Measurements from ENCODE around the gene PRKG2. TPM values are rescaled to one million over a fixed set of nuclear protein-coding genes. Genes with fewer than 3 reads are reported as not detected.

Gene PRKG2
- total and polyA plus RNA-seq, 3 experiments from 2014 or later, result 0.53 to 0.59 (median 0.58) TPM

DNA sequence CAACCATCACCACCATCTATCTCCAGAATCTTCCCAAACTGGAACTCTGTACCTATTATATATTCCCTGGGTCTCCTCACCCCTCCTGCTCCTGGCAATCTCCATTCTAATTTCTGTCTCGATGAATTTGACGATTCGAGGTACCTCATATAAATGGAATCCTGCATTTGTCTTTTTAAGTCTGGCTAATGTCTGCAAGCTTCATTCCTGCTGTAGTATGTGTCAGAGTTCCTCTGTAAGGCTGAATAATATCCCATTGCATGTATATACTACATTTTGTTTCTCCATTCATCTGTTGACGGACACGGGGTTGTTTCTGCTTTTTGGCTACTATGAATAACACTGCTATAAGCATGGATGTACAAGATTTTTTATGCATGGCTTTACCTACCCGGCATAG lies 19.5 kb downstream of the PRKG2 start:
- CTCF ChIA-PET, result no interaction called here
- no peaks in the 10 kb centered on the region for H3K27me3 Mint-ChIP-seq

DNA sequence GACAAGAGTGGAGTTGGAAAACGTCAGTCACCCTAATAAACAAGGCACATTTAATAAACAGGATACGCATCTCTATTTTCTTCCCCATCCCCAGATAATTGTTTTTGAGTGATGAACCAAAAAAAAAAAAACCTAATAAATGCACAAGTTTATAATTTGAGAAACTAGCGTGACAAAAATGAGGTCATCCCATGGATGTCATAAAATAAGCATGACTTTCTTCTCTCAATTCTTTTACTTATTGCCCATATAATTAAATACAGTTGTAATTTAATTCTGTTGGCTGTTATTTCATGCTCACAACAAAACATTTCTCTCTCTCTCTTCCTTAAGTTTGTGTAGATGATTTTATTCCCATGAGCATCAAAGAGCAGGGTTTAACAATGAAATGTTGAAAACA lies 20.7 kb downstream of the PRKG2 start:
- Mint-ChIP-seq H3K4me1 (no peaks in the 10 kb centered on the region), H3K9me3 (peaks cover 0 to 2% (median 0%) of the 10 kb centered on the region in 5 donors), H3K4me3 (no peak overlapping the region), H3K27ac (no peak overlapping the region), H3K36me3 (no peaks in the 10 kb centered on the region), H3K27me3 (no peaks in the 10 kb centered on the region)
- DNase-seq, result no peak
- H3K27ac ChIP-seq (ENCODE audit: low read depth, low read length), result no peak overlapping the region
- H3K9me3 ChIP-seq (ENCODE audit: low read length), result no peaks in the 10 kb centered on the region
- H3K4me1 ChIP-seq (ENCODE audit: insufficient read depth, low read length), result no peaks in the 10 kb centered on the region
- H3K4me3 ChIP-seq (ENCODE audit: low read length), result no peak overlapping the region
- H3K27me3 ChIP-seq (ENCODE audit: insufficient read depth, low read length, poor library complexity, severe bottlenecking), result no peaks in the 10 kb centered on the region
- CTCF ChIA-PET, result no interaction called here
- POLR2A ChIA-PET, result no interaction called here
- no peaks in the 10 kb centered on the region for H3K36me3 ChIP-seq (ENCODE audit: insufficient read depth, low read length)

More for the DNA sequence above, 19.5 kb downstream of the PRKG2 start:
- Histone ChIP-seq H3K4me3 (ENCODE audit: low read length) (no peak overlapping the region), H3K4me1 (ENCODE audit: insufficient read depth, low read length) (no peaks in the 10 kb centered on the region), H3K9me3 (ENCODE audit: low read length) (no peaks in the 10 kb centered on the region), H3K27ac (ENCODE audit: low read depth, low read length) (no peak overlapping the region), H3K27me3 (ENCODE audit: insufficient read depth, low read length, poor library complexity, severe bottlenecking) (no peaks in the 10 kb centered on the region), H3K36me3 (ENCODE audit: insufficient read depth, low read length) (no peaks in the 10 kb centered on the region)
- Mint-ChIP-seq H3K4me1 (no peaks in the 10 kb centered on the region), H3K4me3 (no peak overlapping the region), H3K36me3 (no peaks in the 10 kb centered on the region), H3K27ac (no peak overlapping the region), H3K9me3 (peaks cover 0 to 2% (median 0%) of the 10 kb centered on the region in 5 donors)
- DNase-seq, result no peak
- POLR2A ChIA-PET, result no interaction called here

DNA sequence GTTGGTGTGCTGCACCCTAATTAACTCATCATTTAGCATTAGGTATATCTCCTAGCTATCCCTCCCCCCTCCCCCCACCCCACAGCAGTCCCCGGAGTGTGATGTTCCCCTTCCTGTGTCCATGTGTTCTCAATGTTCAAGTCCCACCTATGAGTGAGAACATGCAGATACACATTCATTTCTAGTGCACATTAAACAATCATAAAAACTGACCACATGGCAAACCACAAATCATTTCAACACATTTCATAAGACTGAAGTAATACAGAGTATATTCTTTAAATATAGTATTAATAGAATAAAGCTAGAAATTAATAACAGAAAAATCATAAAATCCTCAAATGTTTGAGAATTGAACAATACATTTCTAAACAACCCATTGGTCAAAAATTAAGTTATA lies 34.1 kb downstream of the PRKG2 start:
- no peaks in the 10 kb centered on the region for H3K9me3 ChIP-seq (ENCODE audit: low read length)
- CTCF ChIA-PET, result no interaction called here
- H3K27ac ChIP-seq (ENCODE audit: low read depth, low read length), result no peak overlapping the region
- H3K4me3 ChIP-seq (ENCODE audit: low read length), result no peak overlapping the region
- Mint-ChIP-seq H3K27ac (no peak overlapping the region), H3K4me1 (no peaks in the 10 kb centered on the region), H3K4me3 (no peak overlapping the region), H3K36me3 (peaks cover 0 to 7% (median 0%) of the 10 kb centered on the region in 3 donors), H3K9me3 (peaks cover 0 to 6% (median 2%) of the 10 kb centered on the region in 5 donors), H3K27me3 (peaks cover 2 to 16% of the 10 kb centered on the region in 2 donors)
- no peak for DNase-seq
- H3K4me1 ChIP-seq (ENCODE audit: insufficient read depth, low read length), result no peaks in the 10 kb centered on the region
- POLR2A ChIA-PET, result no interaction called here
- no peaks in the 10 kb centered on the region for H3K36me3 ChIP-seq (ENCODE audit: insufficient read depth, low read length)
- H3K27me3 ChIP-seq (ENCODE audit: insufficient read depth, low read length, poor library complexity, severe bottlenecking), result no peaks in the 10 kb centered on the region

DNA sequence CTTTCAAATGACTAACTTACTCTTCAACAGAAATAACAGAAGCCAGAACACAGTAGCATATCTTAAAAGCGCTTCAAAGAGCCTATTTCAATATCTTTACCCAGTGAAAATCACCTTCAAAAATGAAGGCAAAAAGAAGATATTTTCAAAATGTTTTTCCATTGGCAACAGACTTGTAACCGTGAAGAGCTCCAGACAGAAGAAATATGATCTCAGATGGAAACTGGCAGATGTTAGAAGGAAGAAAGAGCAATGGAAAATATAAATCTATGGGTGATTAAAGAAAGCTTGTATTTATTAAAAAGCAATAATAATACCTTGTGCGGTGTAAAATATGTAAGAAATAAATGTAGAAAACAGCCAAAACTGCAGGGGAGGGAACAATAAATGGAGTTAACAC lies 35.7 kb downstream of the PRKG2 start:
- Mint-ChIP-seq H3K9me3 (peaks cover 0 to 6% (median 2%) of the 10 kb centered on the region in 5 donors), H3K27ac (no peak overlapping the region), H3K4me1 (no peaks in the 10 kb centered on the region), H3K36me3 (peaks cover 0 to 7% (median 0%) of the 10 kb centered on the region in 3 donors), H3K4me3 (no peak overlapping the region), H3K27me3 (peaks cover 2 to 16% of the 10 kb centered on the region in 2 donors)
- no peaks in the 10 kb centered on the region for H3K27me3 ChIP-seq (ENCODE audit: insufficient read depth, low read length, poor library complexity, severe bottlenecking)
- no peak overlapping the region for H3K4me3 ChIP-seq (ENCODE audit: low read length)
- H3K4me1 ChIP-seq (ENCODE audit: insufficient read depth, low read length), result no peaks in the 10 kb centered on the region
- ChIA-PET POLR2A (no interaction called here), CTCF (no interaction called here)
- DNase-seq, result no peak
- no peaks in the 10 kb centered on the region for H3K36me3 ChIP-seq (ENCODE audit: insufficient read depth, low read length)
- H3K27ac ChIP-seq (ENCODE audit: low read depth, low read length), result no peak overlapping the region
- H3K9me3 ChIP-seq (ENCODE audit: low read length), result no peaks in the 10 kb centered on the region

- Histone ChIP-seq H3K27me3 (ENCODE audit: insufficient read depth, low read length, poor library complexity, severe bottlenecking) (no peaks in the 10 kb centered on the region), H3K36me3 (ENCODE audit: insufficient read depth, low read length) (no peaks in the 10 kb centered on the region), H3K27ac (ENCODE audit: low read depth, low read length) (no peak overlapping the region), H3K4me3 (ENCODE audit: low read length) (no peak overlapping the region), H3K9me3 (ENCODE audit: low read length) (no peaks in the 10 kb centered on the region), H3K4me1 (ENCODE audit: insufficient read depth, low read length) (no peaks in the 10 kb centered on the region)
- Mint-ChIP-seq H3K27me3 (peaks cover 0 to 12% of the 10 kb centered on the region in 2 donors), H3K27ac (no peak overlapping the region), H3K4me3 (no peak overlapping the region), H3K4me1 (no peaks in the 10 kb centered on the region), H3K36me3 (peaks cover 0 to 2% (median 0%) of the 10 kb centered on the region in 3 donors), H3K9me3 (peaks cover 0 to 2% (median 0%) of the 10 kb centered on the region in 5 donors)
- DNase-seq, result no peak
- CTCF ChIA-PET, result no interaction called here
- POLR2A ChIA-PET, result no interaction called here
Measured at GRCh38 chr4:81173213-81173612, 41.8 kb downstream of the PRKG2 start.

GRCh38 chr4:81166458-81167160 lies 48.4 kb downstream of the PRKG2 start:
- H3K36me3 Mint-ChIP-seq, result no peaks in the 10 kb centered on the region
- Histone ChIP-seq H3K9me3 (ENCODE audit: low read length) (no peaks in the 10 kb centered on the region), H3K27me3 (ENCODE audit: insufficient read depth, low read length, poor library complexity, severe bottlenecking) (no peaks in the 10 kb centered on the region), H3K27ac (ENCODE audit: low read depth, low read length) (no peak overlapping the region), H3K36me3 (ENCODE audit: insufficient read depth, low read length) (no peaks in the 10 kb centered on the region), H3K4me3 (ENCODE audit: low read length) (no peak overlapping the region), H3K4me1 (ENCODE audit: insufficient read depth, low read length) (no peaks in the 10 kb centered on the region)
- H3K9me3 Mint-ChIP-seq, result no peaks in the 10 kb centered on the region
- DNase-seq, result no peak
- CTCF ChIA-PET, result no interaction called here
- H3K27me3 Mint-ChIP-seq, result peaks cover 0 to 10% of the 10 kb centered on the region in 2 donors
- no peak overlapping the region for H3K27ac Mint-ChIP-seq
- H3K4me3 Mint-ChIP-seq, result no peak overlapping the region
- POLR2A ChIA-PET, result no interaction called here
- no peaks in the 10 kb centered on the region for H3K4me1 Mint-ChIP-seq

- Histone ChIP-seq H3K9me3 (ENCODE audit: low read length) (no peaks in the 10 kb centered on the region), H3K4me1 (ENCODE audit: insufficient read depth, low read length) (no peaks in the 10 kb centered on the region), H3K27ac (ENCODE audit: low read depth, low read length) (no peak overlapping the region), H3K36me3 (ENCODE audit: insufficient read depth, low read length) (no peaks in the 10 kb centered on the region), H3K27me3 (ENCODE audit: insufficient read depth, low read length, poor library complexity, severe bottlenecking) (no peaks in the 10 kb centered on the region), H3K4me3 (ENCODE audit: low read length) (no peak overlapping the region)
- peaks cover 0 to 6% of the 10 kb centered on the region in 2 donors for H3K27me3 Mint-ChIP-seq
- DNase-seq, result no peak
- no peak overlapping the region for H3K27ac Mint-ChIP-seq
- H3K4me1 Mint-ChIP-seq, result no peaks in the 10 kb centered on the region
- no peak overlapping the region for H3K4me3 Mint-ChIP-seq
- H3K9me3 Mint-ChIP-seq, result no peaks in the 10 kb centered on the region
- H3K36me3 Mint-ChIP-seq, result no peaks in the 10 kb centered on the region
- ChIA-PET CTCF (no interaction called here), POLR2A (no interaction called here)
Measured at GRCh38 chr4:81165861-81166430, 49.1 kb downstream of the PRKG2 start.

- Histone ChIP-seq H3K9me3 (ENCODE audit: low read length) (no peaks in the 10 kb centered on the region), H3K27ac (ENCODE audit: low read depth, low read length) (no peak overlapping the region), H3K4me3 (ENCODE audit: low read length) (no peak overlapping the region), H3K36me3 (ENCODE audit: insufficient read depth, low read length) (no peaks in the 10 kb centered on the region), H3K27me3 (ENCODE audit: insufficient read depth, low read length, poor library complexity, severe bottlenecking) (no peaks in the 10 kb centered on the region), H3K4me1 (ENCODE audit: insufficient read depth, low read length) (no peaks in the 10 kb centered on the region)
- Mint-ChIP-seq H3K4me1 (no peaks in the 10 kb centered on the region), H3K9me3 (no peaks in the 10 kb centered on the region), H3K4me3 (no peak overlapping the region), H3K27ac (no peak overlapping the region), H3K27me3 (peaks cover 0 to 5% of the 10 kb centered on the region in 2 donors), H3K36me3 (no peaks in the 10 kb centered on the region)
- DNase-seq, result no peak
- ChIA-PET POLR2A (no interaction called here), CTCF (no interaction called here)
Measured at GRCh38 chr4:81164623-81165416, 50.2 kb downstream of the PRKG2 start.
